GM18867 (cell line): ENCODE data around the gene WDR86.

Experiments used
- ATAC-seq: cut with Tn5 transposase; IDR thresholded peaks from one replicate; pipeline ENCODE4 v1.9.1; 2021; ENCODE audit warnings: mild to moderate bottlenecking, moderate library complexity; ENCODE audit not compliant: unreplicated experiment

Gene WDR86

DNA sequence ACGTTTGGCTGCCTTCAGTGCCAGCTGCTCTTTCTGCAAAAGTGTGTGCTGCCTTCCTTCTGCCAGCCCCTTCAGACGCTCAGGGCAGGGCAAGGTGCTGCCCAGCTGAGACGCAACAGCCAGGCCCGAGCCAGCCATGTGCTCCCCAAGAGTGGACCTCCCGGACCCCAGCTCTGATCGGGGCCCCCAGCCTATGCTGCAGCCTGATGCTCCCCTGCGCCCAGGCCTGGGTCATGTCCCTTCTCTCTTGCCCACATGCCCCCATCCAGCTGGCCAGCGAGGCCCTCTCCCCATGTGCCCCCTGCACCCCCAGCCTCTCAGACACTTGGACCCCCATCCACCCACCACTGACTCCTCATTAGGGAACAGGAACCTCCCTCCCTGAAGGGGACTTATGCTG, 17.8 kb downstream of the WDR86 start:
- no peak for ATAC-seq

DNA sequence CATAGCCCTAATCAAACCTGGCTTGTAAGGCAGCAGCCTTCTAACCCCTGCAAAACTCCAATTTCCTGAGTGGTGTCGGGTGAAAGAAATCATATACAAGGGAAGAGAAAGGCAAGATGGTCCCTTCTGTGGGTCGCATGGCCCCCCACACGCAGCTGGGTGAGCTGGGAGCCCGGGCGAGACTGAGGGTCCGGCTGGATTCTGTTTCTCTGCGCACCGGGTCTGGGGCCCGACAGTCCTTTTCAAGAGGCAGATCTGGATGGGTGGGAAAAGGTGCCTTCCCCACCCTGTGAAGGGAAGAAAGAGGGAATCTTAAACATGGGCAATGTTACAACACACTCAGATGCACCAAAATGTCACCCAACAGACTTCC, 18.5 kb downstream of the WDR86 start:
- no peak for ATAC-seq

DNA sequence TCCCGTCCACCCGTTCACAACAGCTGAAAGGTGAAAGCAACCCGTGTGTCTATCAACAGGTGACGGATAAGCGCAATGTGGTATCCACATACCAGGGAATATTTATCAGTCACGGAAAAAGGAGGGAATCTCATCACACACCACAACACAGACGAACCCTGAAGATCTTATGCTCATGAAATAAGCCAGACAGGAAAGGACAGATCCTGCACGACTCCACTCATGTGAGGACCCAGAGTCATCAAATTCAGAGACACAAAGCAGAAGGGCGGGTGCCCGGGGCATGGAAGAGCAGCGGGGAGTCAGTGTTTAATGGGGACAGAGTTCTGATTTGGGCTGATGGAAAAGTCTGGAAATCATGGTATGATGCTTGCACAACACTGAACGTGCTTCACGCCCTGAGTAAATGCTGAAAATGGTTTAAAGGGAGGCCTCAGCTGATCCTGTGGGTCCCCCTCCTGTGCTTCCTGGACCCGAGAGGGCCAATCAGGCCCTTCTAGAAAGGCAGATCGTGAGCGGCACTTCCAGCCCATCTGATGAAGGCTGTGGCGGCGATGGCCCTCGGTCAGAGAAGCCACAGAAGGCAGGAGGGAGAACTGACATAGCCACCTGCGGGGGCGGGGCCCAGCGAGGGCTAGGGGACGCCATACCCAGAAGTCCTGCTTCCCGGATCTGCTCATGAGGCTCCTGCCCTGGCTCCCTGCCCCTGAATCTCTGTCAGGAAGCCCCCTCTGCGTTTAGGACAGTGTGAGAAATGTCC, 19.1 kb downstream of the WDR86 start:
- no peak for ATAC-seq

DNA sequence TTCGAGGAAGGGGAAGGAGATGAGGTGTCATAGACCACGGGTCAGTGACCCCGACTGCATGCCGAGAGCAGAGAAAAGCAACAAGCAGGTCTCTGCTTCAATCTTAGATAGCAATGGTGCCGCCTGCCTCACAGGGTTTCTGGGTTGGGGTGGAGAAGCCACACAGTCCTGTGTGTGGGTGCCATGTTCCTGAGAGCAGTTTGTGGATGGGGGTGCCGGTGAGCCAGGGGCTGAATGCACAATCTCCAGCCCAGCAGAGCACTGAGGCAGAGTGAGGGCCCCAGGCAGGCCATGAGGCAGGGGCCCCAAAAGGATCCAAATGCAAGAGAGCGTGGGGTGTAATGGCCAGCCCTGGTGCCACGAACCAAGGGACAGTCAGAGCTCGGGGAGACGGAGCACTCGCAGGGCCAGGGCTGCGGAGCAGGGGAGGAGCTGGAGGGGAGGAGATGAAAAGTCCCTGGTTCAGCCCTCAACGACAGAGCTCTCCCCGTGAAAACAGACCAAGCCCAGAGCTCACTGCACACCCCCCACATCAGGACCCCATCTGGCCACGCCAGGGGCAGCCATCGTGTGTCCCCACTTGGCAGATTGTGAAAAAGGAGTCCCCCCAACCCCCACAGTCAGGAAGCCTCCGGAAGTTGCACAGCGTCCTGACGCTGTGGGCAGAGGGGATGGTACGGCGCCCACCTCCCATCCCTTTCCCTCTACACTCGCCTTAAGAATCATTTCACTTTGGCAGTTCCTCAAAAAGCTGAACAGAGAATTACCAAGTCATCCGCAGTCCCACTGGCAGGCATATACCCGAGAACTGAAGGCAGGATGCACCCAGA, 19.9 kb downstream of the WDR86 start:
- ATAC-seq = no peak

DNA sequence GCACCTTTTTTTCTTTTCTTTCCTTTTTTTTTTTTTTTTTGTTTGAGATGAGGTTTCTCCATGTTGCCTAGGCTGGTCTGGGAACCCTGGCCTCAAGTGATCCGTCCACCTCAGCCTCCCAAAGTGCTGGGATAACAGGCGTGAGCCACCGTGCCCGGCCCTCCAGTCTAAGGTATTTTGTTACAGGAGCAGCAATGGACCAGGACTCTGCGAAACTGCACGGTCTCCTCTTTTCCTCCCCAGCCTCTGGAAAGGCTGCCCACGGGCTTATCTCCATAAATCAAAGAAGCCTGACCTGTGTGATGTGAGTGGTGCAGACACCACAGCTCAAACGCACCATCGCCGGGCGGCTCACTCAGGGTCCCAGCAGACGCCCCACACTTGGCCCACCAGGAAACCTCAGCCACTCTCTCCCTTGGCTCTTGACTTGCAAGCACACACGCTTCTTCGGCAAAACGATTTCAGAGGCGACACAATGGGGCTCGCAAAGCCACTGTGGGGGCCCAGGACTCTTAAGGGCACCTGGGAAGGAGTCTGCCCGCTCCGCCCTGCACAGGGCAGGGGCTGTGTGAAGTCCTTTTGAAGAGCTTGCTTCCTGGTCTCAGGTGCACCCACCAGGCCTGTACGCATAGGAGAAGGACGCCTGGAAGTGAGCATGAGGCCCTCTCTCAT, 20.6 kb downstream of the WDR86 start:
- ATAC-seq = no peak

DNA sequence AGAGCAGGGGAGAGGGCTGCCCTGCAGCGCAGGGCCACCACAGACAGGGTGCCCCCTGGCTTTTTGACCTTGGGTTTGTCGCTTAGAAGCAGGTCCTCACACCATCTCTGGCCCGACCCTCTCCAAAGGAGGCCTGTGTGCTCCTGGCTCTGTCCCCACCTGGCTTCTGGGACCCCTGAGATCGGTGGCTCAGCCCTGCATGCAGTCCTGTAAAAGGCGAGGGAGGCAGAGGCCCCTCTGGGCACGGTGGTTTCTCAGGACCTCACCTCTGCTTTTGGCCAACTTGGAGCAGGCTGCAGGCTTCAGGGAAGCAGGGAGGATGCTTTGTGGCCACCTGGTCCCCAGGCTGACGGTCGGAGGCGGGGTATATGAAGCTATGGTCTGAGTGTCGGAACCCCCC, 21.4 kb downstream of the WDR86 start:
- ATAC-seq = no peak

DNA sequence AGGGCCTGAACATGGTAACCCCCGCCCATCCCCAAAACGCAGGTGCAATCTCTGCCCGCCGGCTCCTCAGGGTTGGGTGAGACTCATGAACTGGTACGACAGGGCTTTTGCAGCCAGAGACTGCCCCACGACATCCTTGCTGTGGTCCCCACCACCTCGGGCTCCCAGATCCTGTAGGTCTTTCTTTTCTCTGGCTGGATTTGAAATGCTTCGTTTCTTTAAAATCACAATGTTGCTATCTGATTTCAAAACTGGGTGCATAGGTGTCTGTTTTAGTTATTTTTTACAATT, 21.9 kb downstream of the WDR86 start:
- ATAC-seq = no peak

DNA sequence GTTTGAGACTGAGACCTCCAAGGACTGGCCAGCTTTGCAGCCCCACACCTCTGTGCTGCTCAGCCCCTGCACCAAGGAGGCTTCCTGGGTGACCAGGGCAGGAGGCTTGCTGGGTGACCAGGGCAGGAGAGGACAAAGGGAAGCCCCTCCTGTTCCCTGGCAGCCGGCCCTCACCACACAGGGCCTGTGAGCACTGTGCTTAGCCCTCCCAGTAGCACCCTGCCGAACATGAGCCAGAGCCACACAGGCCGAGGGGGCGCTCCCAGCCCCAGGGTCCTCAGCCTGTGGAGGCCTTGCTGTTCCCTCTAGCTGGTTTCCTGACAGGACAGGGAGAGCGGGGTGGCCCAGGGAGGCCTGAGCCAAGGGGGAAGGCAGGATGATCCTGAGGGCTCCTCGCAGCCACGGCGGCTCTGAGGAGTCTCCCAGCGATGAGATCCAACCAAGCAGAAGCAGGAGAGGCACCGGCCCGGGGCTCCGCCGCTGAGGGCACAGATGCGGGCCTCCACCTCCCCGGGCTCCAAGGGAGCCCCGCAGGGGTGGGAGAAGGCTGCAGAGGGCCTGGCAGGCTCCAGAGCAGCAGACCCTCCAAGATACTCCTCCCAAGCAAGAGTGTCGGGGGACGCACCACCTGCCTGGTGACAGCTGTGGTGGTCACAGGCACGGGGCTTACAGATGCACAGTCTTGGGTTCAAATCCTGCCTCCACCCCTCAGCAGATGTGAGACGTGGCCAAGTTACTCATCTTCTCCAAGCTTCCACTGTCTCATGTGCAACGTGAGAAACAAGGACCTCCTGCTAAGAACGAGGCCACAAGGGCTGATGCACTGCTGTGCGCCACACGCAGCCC, 22.5 kb downstream of the WDR86 start:
- ATAC-seq = no peak

DNA sequence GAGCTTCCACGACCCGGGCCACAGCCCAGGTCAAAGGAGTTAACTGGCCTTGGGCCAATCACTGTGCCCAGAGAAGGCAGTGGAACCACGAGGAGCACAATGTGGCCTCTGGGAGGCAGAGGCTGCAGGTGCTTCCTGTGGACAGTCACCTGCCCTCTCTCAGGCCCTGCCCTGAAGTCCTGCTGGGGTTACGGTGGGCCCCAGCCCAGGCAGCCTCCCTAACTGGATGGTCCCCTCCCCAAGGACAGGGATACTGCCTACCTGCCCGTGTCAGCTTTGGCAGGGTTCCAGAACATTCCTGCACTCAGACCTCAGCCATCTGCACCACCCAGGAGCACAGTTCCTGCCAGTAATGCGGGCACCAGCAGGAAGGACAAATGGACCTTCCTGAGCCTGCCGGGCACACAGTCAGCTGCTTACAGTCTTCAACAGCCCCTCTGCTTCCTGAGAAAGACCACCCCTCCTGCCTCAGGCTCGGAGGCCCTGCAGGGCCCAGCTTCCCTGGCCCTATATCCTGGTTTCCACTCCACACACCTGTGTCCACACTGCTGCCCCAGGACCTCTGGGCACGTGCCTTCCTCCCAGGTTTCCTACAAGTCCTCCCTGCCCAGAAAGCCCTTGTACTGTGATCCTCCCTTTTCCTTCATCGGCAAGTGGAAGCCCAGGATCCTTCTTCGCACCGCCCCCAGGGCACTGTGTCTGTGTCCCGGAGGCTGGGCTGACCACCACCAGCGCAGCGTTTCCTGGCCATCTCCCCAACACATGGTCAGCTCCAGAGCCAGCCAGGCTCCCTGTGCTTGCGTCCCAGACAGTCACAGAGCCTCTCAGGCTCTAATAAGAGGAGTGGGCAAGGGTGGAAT, 23.3 kb downstream of the WDR86 start:
- ATAC-seq = no peak

DNA sequence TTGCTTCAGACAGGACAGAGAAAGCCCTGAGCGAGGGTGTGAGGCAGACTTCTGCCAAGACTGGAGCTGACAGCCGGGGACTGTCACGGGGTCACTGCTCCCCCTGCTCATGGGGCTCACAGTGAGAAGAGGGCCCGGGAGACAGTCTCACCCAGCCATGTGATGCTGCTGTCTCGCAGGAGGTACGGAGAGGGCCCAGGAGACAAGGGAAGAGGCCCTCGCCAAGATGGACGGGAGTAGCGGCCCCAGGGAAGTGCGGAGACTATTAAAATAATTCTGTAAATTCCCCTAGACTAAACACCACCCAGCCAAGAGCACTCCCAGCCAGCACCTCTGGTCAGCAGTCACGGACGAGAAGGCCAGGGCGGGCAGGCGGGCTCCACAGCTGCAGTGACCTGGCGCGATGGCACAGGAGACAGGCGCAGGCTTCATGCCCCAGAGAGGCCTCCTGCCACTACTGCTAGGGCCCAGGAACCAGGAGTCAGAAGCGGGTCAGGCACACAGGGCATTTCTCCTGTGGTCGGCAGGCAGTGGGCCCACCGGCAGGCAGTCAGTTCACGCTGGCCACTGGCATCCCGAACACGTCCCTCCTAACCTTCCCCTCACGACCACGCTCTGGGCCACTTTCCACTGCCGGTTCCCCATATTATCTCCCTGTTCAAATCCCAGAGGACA, 24.1 kb downstream of the WDR86 start:
- no peak for ATAC-seq

DNA sequence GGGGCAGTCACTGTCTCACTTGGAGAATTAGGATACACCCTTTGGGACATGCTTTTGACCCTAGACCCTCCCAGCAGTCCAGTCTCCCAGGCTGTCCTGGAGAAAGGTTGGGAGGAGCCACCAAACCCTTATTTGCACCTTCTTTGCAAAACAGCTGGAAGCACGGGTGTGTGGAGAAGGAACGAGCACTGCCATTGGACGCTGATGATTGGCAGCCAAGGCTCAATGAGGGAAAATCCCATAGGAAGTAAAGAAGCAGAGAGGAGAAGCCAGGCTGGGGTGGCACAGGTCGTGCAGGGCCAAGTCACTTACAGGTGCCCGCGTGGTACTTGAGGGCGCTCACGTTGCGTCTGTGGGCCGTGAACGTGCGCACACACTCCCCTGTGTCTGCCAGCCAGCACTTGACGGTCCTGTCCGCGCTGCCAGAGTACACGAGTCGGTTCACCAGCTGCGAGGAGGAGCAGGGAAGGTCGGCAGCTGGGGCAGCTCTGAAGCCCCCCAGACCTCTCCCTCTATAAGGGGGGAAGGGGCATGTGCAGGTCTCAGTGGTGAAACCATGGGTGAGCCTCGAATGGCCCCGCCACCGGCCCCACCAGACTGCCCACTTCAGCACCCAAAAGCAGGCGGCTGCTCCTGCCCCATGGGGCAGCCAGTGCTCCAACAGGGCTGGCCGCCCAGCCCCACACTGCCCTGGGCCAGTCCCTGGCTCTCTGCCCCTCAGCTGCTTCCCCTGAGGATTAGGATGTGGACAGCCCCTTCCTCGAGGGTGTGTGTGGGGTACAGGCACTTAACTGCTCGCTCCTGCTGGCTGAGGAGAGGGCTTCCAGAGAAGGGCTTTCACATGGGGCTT, 24.8 kb downstream of the WDR86 start:
- no peak for ATAC-seq

DNA sequence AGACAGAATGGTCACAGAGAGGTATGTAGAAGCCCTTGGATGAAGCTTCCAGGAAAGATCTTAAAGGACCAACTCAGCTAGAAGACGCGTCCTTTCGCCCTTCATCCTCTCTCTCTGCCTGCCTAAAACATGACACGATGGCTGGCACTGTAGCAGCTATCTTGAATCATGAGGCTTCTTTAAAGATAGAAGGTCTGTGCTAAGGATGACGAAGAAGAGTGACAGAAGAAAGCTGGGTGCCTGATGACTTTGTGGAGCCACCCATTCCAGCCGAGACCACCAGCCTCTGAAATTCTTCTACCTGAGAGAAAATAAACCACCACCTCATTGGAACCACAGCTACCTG, 25.5 kb downstream of the WDR86 start:
- ATAC-seq = no peak

DNA sequence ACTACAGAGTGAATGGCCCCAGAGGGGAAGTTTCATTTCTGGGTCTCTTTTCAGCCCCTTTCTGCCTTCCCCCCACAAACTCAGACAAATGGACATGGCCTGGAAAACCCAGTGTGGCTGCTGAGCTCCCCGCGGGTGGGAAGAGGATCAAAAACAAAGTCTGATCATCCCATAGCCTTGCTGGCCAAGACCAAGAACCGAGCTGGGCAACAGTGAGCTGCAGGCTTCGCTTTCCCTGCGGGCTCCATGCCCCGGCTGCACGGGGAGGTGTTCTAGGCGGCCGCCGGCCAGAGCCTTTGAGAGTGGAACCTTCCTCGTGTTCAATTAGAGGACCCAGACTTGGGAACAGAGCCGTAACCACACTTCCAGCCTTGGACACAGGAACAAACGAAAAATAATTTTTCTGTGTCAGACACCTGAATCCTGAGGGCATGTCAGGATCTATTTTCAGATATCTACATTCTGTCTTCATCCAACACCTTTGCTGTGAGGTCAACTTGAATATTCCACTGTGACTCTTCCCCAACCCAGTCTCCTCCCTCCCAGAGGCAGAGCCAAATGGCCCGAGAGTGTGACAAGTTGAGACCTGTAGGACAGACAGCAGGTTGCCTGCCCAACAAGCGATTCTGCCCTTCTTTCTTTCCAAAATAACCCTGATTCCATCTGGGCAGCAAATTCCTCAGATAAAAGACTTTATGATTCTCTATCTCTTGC, 26.0 kb downstream of the WDR86 start:
- no peak for ATAC-seq

DNA sequence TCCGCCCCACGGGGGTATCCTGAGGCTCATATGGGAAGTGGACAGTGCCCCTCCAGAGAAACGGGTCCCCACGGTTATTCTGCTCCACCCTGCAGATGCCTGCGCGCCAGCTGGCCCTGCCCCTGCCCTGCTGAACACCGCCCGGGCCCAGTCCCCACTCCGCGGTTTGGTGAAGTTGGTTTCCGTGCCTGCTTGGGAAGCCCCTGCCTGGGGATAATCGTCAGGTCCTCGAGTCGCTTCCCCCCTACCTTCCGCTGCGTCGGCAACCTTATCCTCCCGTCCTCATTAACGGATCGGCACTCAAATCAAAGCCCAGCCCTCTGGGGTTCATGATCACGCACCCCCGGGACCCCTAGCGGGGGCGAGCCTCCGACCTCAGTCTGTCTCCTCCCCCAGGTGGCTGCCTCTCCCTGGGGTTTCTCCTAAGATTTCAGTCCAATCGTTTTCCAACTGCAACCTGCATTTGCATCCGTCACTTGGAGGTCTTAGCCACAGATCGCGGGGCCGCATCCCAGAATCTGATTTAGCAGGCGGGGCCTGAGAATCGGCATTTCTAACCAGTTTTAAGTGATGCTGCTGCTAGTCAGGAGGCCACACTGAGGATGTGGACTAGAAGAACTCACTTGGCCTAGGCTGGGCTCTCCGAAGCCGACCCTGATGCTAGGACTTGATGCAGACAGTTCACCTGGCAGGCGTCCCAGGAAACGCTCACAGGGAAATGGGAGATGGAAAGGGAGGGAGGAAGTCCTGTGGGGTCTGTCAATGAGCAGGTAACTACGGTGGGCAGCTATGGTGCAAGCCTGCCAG, 27.6 kb downstream of the WDR86 start:
- no peak for ATAC-seq

DNA sequence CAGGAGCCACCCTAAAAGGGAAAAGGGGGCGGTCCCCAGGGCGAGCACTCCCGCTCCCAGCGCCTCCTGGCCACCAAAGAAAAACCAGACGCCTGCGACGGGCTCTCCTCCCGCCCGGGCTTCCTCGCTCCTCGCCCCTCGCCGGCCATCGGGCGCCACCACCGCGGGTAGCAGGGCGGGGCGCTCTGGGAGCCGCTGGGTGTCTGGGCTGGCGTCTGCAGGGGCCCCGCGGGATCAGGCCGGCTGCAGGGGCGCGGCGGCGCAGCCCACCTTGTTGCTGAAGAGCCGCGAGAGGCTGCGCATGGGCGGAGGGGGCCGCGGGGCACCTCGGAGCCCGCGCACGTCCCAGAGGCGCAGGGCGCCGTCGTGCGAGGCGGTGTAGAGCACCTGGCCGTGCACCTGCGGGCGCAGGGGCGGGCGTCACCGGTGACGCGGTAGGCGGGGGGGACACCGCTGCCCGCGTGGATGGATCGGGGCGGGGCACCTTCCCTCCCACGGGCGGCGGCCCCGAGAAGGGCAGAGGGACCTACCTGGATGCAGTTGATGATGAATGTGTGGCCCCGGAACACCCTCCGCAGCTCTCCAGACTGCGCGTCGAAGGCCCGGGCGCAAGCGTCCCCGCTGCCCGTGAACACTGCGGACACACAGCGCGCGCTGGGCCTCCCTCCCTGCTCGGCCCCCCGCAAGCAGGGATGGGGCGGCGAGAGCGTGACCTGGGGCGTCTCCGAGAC, 28.3 kb downstream of the WDR86 start:
- no peak for ATAC-seq

DNA sequence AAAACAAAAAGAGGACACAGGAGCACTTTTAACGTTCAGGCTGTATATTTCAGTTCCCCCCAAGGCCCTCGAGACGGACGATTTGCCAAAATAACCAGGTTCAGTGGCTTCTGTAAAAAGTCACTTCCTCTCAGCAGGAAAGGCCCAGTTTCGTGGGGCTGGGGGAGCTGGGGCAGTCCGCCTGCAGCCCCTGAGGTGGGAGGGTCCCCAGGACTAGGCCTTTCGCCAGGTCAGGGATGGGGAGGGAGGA, 28.8 kb downstream of the WDR86 start:
- no peak for ATAC-seq
